Large intestine (tissue), 3 donors: Measurements from ENCODE around the gene TPRG1L. TPM values are rescaled to one million over a fixed set of nuclear protein-coding genes. Genes with fewer than 3 reads are reported as not detected.

Experiments used
- DNase-seq, 2 donors: peaks; one replicate each; pipeline versions ENCODE4 v3.0.0 to v3.0.0-alpha.2; 2013
- H3K27ac ChIP-seq: one replicate; pipeline ENCODE4 v1.5.1; 2013; ENCODE audit warnings: low read length
- H3K27me3 ChIP-seq: 2 replicates; pipeline ENCODE4 v1.6.1; 2013; ENCODE audit warnings: low read length; ENCODE audit not compliant: control insufficient read depth, insufficient read depth
- H3K36me3 ChIP-seq: 2 replicates; pipeline ENCODE4 v1.6.1; 2013; ENCODE audit warnings: low read length; ENCODE audit not compliant: control insufficient read depth, insufficient read depth
- H3K4me1 ChIP-seq: one replicate; pipeline ENCODE4 v1.6.1; 2013; ENCODE audit warnings: low read length; ENCODE audit not compliant: control insufficient read depth, insufficient read depth
- H3K4me3 ChIP-seq: one replicate; pipeline ENCODE4 v1.5.1; 2013; ENCODE audit warnings: low read length
- H3K9me3 ChIP-seq: one replicate; pipeline ENCODE4 v1.6.1; 2013; ENCODE audit warnings: mild to moderate bottlenecking, low read depth, low read length, moderate library complexity; ENCODE audit not compliant: control insufficient read depth
- WGBS: methylation state at CpG from one replicate; pipeline ENCODE4 v1.1.5; 2013; ENCODE audit warnings: low lambda C conversion rate; ENCODE audit not compliant: insufficient coverage; 5-methylcytosine and 5-hydroxymethylcytosine counted together
- polyA plus RNA-seq: library from polyadenylated mRNA; unstranded; fragments of 120-200 nt; gene quantifications from one replicate; pipeline ENCODE4 v1.2.1, GENCODE V29; 2013

TPRG1L gene
- polyA plus RNA-seq, 1 donor: 81.6 TPM

DNA sequence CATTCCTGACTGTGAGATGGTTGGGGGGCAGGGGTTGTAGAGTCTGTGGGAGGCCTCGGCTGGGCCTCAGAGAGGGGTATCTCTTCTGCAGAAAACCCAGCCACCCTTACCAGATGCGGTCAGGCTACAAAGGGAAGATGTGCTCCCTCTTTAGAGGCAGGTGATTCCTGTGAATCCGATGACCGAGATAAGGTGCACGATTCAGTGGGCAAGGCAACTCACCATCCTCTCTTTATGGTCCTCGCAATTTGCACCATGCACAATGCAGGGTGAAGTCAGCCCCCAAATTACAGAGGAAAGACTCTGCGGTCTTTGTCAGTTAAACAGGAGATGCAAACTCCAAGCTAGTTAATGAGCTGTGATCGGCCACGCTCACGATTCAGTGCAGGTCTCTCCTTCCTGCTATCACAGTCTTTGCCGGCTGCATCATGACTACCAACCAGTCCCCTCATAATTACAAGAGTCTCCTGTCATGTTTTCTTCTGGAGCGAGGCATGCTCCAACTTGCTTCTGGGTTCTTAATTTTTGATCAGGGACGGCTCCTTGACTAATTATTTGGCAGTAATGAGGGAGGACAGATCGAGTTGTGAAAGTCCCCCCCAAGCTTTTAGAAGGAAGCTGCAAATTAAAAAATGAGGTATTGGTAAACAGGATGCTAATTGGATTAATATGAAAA lies 40.0 kb downstream of the TPRG1L start:
- H3K36me3 ChIP-seq: no peaks in the 10 kb centered on the region
- DNase-seq: no peak
- no peak overlapping the region for H3K27ac ChIP-seq
- no peak overlapping the region for H3K4me3 ChIP-seq
- WGBS: 94% methylated on average over 5 of the region's 14 CpGs
- no peaks in the 10 kb centered on the region for H3K9me3 ChIP-seq
- peaks cover 4% of the 10 kb centered on the region for H3K27me3 ChIP-seq
- H3K4me1 ChIP-seq: peaks cover 5% of the 10 kb centered on the region

DNA sequence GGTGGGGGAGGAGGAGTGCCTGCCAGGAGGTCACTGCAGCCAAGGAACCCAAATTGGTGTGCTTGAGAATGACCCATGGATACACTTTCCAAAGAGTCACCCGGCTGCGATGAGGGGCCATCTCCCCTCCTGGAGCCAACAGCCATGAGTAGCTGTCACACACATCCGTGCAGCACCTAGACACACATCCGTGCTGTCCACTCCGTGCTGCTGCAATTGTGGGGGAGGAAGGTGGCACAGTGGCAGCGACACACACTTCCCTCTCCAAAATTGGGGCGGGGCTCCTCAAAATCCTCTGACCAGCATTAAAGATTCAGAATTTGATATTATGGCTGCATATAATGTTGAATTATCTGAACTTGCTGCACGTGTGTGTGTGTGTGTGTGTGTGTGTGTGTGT lies 43.3 kb downstream of the TPRG1L start:
- no peak overlapping the region for H3K27ac ChIP-seq
- peaks cover 8% of the 10 kb centered on the region for H3K4me1 ChIP-seq
- H3K9me3 ChIP-seq: no peaks in the 10 kb centered on the region
- H3K36me3 ChIP-seq: no peaks in the 10 kb centered on the region
- no peak for DNase-seq
- H3K4me3 ChIP-seq: no peak overlapping the region
- WGBS: no CpG with 5 or more reads among the region's 8 CpGs
- H3K27me3 ChIP-seq: peaks cover 19% of the 10 kb centered on the region

DNA sequence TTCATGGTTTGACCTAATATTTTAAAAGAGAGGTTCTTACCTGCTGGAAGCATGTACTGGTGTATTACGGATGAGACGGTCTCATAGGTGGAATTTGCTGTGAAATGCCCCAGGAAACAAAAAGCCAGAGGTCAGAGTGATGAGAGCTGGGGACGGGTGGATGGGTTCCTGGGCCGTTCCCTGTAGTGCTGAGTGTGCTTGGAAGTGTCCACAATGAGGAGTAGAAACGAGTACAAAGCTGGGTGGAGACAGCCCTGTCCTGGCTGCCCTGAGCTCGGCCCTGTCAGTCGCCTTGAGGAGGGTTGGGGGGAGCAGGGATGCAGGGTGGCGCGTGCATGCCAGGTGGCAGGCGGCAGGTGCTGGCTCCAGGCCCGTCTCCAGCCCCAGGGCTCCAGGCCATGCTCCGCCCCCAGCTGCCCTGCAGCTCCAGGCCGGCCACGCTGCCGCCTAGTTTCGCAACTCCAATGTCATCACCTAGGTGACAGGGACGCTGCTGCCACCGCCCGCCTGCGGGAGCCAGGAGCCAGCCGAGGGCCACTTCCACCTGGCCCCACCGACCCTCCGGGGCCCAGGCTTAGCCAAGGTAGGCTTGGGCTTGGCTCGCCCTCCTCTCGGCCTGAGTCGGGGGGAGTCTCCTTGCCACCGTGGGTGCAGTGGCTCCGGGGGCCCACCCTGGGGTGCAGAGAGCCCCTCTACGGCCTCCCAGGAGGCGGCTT lies 43.9 kb downstream of the TPRG1L start:
- Histone ChIP-seq H3K4me1 (peaks cover 10% of the 10 kb centered on the region), H3K4me3 (no peak overlapping the region), H3K27ac (no peak overlapping the region), H3K36me3 (no peaks in the 10 kb centered on the region), H3K27me3 (peaks cover 20% of the 10 kb centered on the region), H3K9me3 (no peaks in the 10 kb centered on the region)
- WGBS: 100% methylated on average over 1 of the region's 30 CpGs
- peak; percentile 76 to 84 for DNase-seq

DNA sequence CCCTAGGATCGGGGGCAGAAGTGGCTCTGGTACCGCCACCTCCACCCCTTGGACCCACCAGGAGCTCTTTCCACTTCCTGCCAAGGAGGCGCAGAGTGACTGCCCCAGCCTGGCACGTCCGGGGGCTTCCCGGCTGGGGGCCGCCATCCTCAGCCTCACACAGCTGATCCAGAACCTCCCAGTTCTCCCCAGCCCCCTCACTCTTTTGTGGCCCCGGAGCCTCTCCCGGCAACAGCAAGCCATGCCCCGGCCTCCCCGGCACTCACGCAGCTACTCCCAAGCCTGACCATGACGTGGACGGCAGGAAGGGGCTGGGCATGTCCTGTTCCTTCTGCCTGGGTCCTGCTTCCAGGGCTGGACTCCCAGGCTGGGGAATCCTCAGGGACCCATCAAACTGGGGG lies 44.6 kb downstream of the TPRG1L start:
- Histone ChIP-seq H3K4me3 (no peak overlapping the region), H3K9me3 (no peaks in the 10 kb centered on the region), H3K4me1 (peaks cover 15% of the 10 kb centered on the region), H3K36me3 (no peaks in the 10 kb centered on the region), H3K27me3 (peaks cover 20% of the 10 kb centered on the region), H3K27ac (no peak overlapping the region)
- DNase-seq: no peak
- no CpG with 5 or more reads among the region's 14 CpGs for WGBS

DNA sequence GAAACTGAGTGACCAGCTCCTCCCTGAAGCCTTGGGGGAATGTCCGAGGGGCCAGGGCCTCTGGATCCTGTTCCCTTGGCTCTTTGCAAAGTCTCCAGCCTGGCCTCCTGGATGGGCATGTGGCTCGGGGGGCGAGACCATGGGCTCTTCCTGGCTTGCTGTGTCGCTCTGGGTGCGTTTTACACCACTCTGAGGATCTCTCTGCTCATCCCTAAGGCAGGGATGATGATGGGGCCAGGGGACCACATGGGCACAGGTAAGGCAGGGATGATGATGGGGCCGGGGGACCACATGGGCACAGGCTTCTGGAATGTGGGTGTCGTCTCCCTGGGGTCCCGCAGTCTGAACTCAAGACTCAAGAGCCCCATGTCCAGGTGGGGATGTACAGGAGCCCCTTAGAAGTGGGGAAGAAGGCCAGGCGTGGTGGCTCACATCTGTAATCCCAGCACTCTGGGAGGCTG lies 45.2 kb downstream of the TPRG1L start:
- H3K9me3 ChIP-seq: no peaks in the 10 kb centered on the region
- WGBS: no CpG with 5 or more reads among the region's 9 CpGs
- no peaks in the 10 kb centered on the region for H3K36me3 ChIP-seq
- no peak overlapping the region for H3K4me3 ChIP-seq
- DNase-seq: no peak
- peaks cover 18% of the 10 kb centered on the region for H3K4me1 ChIP-seq
- H3K27ac ChIP-seq: no peak overlapping the region
- peaks cover 20% of the 10 kb centered on the region for H3K27me3 ChIP-seq

DNA sequence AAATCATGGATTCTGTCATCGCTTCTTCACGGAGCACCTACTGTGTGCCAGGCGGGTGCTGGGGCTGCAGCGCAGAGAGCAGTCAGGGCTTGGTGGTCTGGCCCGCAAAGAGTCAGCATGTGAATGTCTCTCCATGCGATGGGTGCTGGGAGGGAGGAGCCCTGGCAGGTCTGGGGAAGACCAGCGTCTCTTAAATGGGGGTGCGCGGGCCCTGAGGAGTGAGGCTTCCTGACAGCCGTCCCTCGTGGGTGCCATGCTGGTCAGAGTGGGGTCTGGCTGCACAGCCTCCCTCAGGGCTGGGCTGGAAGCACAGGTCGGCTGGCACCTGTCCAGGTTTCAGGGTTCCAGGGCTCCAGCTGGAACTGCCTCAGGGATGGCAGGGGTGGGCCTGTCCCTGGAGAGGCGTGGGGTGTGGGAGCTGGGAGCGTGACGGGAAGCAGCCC lies 46.0 kb downstream of the TPRG1L start:
- peaks cover 20% of the 10 kb centered on the region for H3K27me3 ChIP-seq
- WGBS: no CpG with 5 or more reads among the region's 15 CpGs
- DNase-seq: no peak

DNA sequence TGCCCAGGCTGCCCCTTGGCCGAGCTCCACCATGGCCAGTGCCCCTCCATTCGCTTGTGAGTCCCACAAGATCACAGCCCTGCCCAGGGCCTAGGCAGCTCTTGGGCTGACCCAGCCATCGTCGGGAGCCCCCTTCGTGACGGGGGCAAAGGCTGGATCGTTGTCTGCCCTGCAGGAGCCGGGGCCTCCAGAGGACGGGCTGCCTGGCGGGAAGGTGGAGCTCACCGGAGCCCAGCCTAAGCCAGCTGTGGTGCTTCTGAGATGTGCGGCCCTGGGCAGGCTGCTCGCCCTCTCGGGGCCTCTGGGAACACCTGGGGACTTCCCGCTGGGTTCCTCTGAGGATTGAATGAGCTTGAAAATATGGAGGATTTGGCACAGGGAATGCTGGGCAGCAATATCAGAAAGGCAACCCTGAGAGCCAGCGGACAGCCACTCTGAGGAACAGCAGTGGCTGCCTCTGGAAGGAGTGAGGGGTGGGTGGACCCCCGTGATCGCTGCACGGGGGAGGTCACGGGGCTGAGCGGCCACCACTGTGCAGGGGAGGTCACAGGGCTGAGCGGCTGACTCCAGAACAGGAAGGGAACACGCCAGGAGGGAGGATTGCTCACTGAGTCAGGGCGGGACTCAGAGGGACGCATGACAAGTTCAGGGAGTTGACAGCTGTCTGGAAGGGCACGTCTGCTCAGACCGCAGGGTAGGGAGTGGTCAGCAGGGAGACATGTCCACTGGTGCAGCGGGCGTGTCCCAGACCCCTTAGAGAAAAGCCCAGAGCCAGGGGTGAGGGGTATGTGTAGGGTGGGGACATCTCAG lies 46.8 kb downstream of the TPRG1L start:
- Histone ChIP-seq H3K36me3 (no peaks in the 10 kb centered on the region), H3K27me3 (peaks cover 20% of the 10 kb centered on the region)
- WGBS: no CpG with 5 or more reads among the region's 29 CpGs

More for the DNA sequence above, 46.0 kb downstream of the TPRG1L start:
- Histone ChIP-seq H3K4me1 (peaks cover 18% of the 10 kb centered on the region), H3K4me3 (no peak overlapping the region), H3K27ac (no peak overlapping the region), H3K36me3 (no peaks in the 10 kb centered on the region), H3K9me3 (no peaks in the 10 kb centered on the region)

DNA sequence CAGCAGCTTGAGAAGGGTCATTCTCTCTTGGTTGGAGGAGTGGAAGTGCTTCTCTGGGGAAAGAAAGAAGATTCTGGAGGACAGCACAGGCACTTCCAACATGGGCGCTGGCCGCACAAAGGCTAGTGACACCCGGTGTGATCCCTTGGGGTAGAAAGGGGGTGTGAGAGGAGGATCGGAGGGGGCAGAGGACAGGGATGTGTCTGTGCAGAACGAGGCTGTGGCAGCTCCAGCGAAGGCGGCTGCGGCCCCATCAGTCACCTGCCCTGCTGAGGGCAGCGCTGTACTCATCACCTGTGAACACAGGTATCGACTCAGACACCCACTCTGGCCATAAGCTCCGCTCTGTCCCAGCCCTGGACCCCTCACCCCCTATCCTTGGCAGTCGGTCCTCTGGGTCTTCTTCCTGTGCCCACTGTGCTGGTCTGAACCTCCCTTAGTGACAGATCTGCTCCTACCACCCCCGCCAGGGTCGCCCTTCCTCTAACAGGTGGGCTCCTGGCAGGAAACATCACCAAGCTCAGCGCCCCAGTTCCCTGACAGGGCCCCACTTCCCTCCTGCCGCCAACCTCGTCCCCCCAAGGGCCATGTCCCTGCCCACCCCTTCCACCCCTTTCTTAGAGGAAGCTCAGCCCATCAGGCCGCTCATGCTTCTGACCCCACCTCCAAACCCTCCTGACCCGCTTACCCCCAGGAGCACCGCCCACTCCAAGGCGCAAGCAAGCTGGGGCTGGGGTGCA lies 47.6 kb downstream of the TPRG1L start:
- no peak overlapping the region for H3K4me3 ChIP-seq
- peaks cover 20% of the 10 kb centered on the region for H3K27me3 ChIP-seq
- H3K4me1 ChIP-seq: peaks cover 18% of the 10 kb centered on the region
- no CpG with 5 or more reads among the region's 21 CpGs for WGBS
- H3K27ac ChIP-seq: no peak overlapping the region
- H3K9me3 ChIP-seq: no peaks in the 10 kb centered on the region
- no peaks in the 10 kb centered on the region for H3K36me3 ChIP-seq
- no peak for DNase-seq

More for the DNA sequence above, 46.8 kb downstream of the TPRG1L start:
- H3K4me1 ChIP-seq: peaks cover 18% of the 10 kb centered on the region
- no peak for DNase-seq
- no peak overlapping the region for H3K4me3 ChIP-seq
- H3K9me3 ChIP-seq: no peaks in the 10 kb centered on the region
- no peak overlapping the region for H3K27ac ChIP-seq

DNA sequence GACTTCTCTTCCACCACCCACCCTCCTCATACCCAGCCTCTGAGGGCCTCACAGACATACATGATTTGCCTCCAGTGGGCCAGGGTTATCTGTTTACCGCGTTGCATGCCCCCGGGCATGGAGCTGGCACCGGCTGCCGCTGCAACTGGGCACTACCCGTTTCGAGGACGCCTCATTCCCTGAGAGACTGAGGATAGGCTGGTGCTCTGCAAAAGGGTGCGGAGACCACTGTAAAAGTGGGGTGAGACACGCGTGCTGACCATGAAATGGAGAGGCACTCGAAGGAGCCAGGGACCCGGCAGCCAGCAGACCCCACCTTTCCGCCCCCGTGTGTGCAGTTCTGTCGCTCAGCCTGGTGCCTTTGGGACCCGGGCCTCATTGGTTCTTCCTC lies 48.2 kb downstream of the TPRG1L start:
- no CpG with 5 or more reads among the region's 17 CpGs for WGBS
- H3K27ac ChIP-seq: no peak overlapping the region
- H3K27me3 ChIP-seq: peaks cover 20% of the 10 kb centered on the region
- H3K9me3 ChIP-seq: no peaks in the 10 kb centered on the region
- no peaks in the 10 kb centered on the region for H3K36me3 ChIP-seq
- no peak for DNase-seq
- H3K4me3 ChIP-seq: no peak overlapping the region
- peaks cover 18% of the 10 kb centered on the region for H3K4me1 ChIP-seq
